PC-3 (cell line): ENCODE measurements around the gene DCAF7. TPM values are rescaled to one million over a fixed set of nuclear protein-coding genes. Genes with fewer than 3 reads are reported as not detected.

Experiments
- ATAC-seq: fragments of 200-7000 bp; cut with Tn5 transposase; 2 replicates; pipeline ENCODE4 v1.9.1; 2020; ENCODE audit warnings: mild to moderate bottlenecking, moderate library complexity
- BruUV-seq: library from RNA; stranded (reverse); fragments of 400-500 nt; replicated peaks from 2 replicates; lab custom pipeline; 2021; lab: Mats Ljungman, UMichigan
- CTCF ChIA-PET: fragments of 300-600 bp; sonication (Branson Sonifier 250); formaldehyde crosslinking; loops from one replicate; lab custom pipeline; 2022; ENCODE audit warnings: antibody characterized with exemption; lab: Charles Lee
- POLR2A ChIA-PET: fragments of 300-600 bp; sonication (Branson Sonifier 250); formaldehyde crosslinking; loops from one replicate; lab custom pipeline; 2022; ENCODE audit warnings: antibody characterized with exemption; ENCODE audit not compliant: unreplicated experiment; lab: Charles Lee
- DNase-seq: peaks from one replicate; pipeline ENCODE4 v3.0.0-alpha.2; 2015
- H2AFZ ChIP-seq: fragments of 300-600 bp; sonication (generic); 2 replicates; pipeline ENCODE4 v1.6.0; 2016; ENCODE audit warnings: antibody characterized with exemption, low read length
- H3F3A ChIP-seq: fragments of 300-600 bp; sonication (generic); one replicate; pipeline ENCODE4 v1.6.0; 2017; ENCODE audit warnings: antibody characterized with exemption, low read length, control low read depth, mild to moderate bottlenecking; ENCODE audit not compliant: unreplicated experiment
- H3K27ac ChIP-seq: fragments of 300-600 bp; sonication (generic); 2 replicates; pipeline ENCODE4 v1.5.1; 2016; ENCODE audit warnings: mild to moderate bottlenecking, low read length
- H3K27me3 ChIP-seq: fragments of 300-600 bp; sonication (generic); 2 replicates; pipeline ENCODE4 v1.6.1; 2016; ENCODE audit warnings: low read length, mixed read lengths
- H3K36me3 ChIP-seq: fragments of 300-600 bp; sonication (generic); 2 replicates; pipeline ENCODE4 v1.6.1; 2016; ENCODE audit warnings: low read depth, mixed run types, low read length, mixed read lengths
- H3K4me1 ChIP-seq: fragments of 300-600 bp; sonication (generic); 2 replicates; pipeline ENCODE4 v1.5.1; 2016; ENCODE audit warnings: low read length; ENCODE audit not compliant: insufficient read depth
- H3K4me2 ChIP-seq: fragments of 300-600 bp; sonication (generic); 2 replicates; pipeline ENCODE4 v1.6.0; 2016; ENCODE audit warnings: low read length
- H3K4me3 ChIP-seq: fragments of 300-600 bp; sonication (generic); 2 replicates; pipeline ENCODE4 v1.5.1; 2016; ENCODE audit warnings: mild to moderate bottlenecking, low read length, mixed read lengths
- H3K79me2 ChIP-seq: fragments of 300-600 bp; sonication (generic); 2 replicates; pipeline ENCODE4 v1.6.1; 2017; ENCODE audit warnings: low read length, mixed read lengths
- H3K9ac ChIP-seq: fragments of 300-600 bp; sonication (generic); 2 replicates; pipeline ENCODE4 v1.6.0; 2016; ENCODE audit warnings: mild to moderate bottlenecking, low read length
- H3K9me2 ChIP-seq: fragments of 300-600 bp; sonication (generic); replicated peaks from 2 replicates; pipeline ENCODE4 v1.6.1; 2016; ENCODE audit warnings: mixed run types, low read length, mixed read lengths
- H3K9me3 ChIP-seq: fragments of 300-600 bp; sonication (generic); 2 replicates; pipeline ENCODE4 v1.6.1; 2016; ENCODE audit warnings: low read length, mixed read lengths
- H4K20me1 ChIP-seq: fragments of 300-600 bp; sonication (generic); 2 replicates; pipeline ENCODE4 v1.6.1; 2016; ENCODE audit warnings: low read length, mixed read lengths
- EZH2 ChIP-seq: fragments of 300-600 bp; sonication (generic); IDR thresholded peaks from one replicate; pipeline ENCODE4 v1.6.1; 2017; ENCODE audit warnings: antibody characterized with exemption, mild to moderate bottlenecking, low read length; ENCODE audit not compliant: unreplicated experiment
- EZH2phosphoT487 ChIP-seq: fragments of 300-600 bp; sonication (generic); IDR thresholded peaks from 2 replicates; pipeline ENCODE4 v1.6.1; 2018; ENCODE audit warnings: mild to moderate bottlenecking, antibody characterized with exemption, low read length, borderline replicate concordance
- intact Hi-C: fragments of 100-400 bp; cut with micrococcal nuclease; formaldehyde crosslinking; loops from 2 replicates; pipeline ENCODE4 v1.9.0; 2023
- total RNA-seq: library from RNA; depleted of rRNA; stranded (reverse); fragments of >200 nt; gene quantifications from 2 replicates; pipeline ENCODE4 v1.2.3, GENCODE V29; 2014
- TF ChIP-seq, protein P1 (sequence below): fragments of 300-600 bp; sonication (generic); conservative IDR thresholded peaks from 2 replicates; pipeline ENCODE4 v1.5.1; 2017; ENCODE audit warnings: antibody characterized with exemption, low read depth, mild to moderate bottlenecking, low read length

The DCAF7 gene
- total RNA-seq, 1 experiment from 2014 or later, result 46.5 TPM

DNA sequence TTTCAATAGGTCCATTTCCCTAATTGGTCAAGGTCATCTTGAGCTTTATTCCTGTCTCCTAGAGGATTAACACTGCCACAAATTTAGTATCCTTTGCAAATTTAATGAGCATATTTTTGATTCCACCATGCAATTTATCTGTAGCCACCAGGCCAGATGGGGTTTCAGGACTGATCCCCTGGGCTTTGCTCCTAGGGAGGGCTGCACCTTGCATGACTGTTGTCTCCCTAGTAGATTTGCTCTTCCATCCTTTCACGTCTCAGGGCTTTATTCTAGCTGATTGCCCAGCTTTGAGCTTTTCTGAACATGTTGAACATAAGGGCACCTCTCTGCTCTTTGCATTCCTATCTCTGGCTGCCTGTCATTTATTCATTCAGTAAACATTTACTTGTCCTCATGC lies 34.9 kb upstream of the DCAF7 start:
- Histone ChIP-seq H3K79me2 (no peaks in the 10 kb centered on the region), H3K9me3 (no peaks in the 10 kb centered on the region), H4K20me1 (no peaks in the 10 kb centered on the region), H3K9ac (no peak overlapping the region), H3K4me2 (no peak overlapping the region), H3K4me1 (peaks cover 14% of the 10 kb centered on the region), H3K36me3 (no peaks in the 10 kb centered on the region), H3K27me3 (no peaks in the 10 kb centered on the region), H3K9me2 (no peaks in the 10 kb centered on the region), H2AFZ (no peak overlapping the region), H3K4me3 (no peak overlapping the region), H3K27ac (no peak overlapping the region), H3F3A (no peaks in the 10 kb centered on the region)
- CTCF ChIA-PET, result no interaction called here
- TF ChIP-seq, protein P1, sequence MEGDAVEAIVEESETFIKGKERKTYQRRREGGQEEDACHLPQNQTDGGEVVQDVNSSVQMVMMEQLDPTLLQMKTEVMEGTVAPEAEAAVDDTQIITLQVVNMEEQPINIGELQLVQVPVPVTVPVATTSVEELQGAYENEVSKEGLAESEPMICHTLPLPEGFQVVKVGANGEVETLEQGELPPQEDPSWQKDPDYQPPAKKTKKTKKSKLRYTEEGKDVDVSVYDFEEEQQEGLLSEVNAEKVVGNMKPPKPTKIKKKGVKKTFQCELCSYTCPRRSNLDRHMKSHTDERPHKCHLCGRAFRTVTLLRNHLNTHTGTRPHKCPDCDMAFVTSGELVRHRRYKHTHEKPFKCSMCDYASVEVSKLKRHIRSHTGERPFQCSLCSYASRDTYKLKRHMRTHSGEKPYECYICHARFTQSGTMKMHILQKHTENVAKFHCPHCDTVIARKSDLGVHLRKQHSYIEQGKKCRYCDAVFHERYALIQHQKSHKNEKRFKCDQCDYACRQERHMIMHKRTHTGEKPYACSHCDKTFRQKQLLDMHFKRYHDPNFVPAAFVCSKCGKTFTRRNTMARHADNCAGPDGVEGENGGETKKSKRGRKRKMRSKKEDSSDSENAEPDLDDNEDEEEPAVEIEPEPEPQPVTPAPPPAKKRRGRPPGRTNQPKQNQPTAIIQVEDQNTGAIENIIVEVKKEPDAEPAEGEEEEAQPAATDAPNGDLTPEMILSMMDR, result no peak
- TF ChIP-seq EZH2phosphoT487 (no peak), EZH2 (no peak)
- DNase-seq (no peak), ATAC-seq (no peak)
- intact Hi-C loops, result no loop called here
- POLR2A ChIA-PET, result no interaction called here
- BruUV-seq, result no TSS peak

DNA sequence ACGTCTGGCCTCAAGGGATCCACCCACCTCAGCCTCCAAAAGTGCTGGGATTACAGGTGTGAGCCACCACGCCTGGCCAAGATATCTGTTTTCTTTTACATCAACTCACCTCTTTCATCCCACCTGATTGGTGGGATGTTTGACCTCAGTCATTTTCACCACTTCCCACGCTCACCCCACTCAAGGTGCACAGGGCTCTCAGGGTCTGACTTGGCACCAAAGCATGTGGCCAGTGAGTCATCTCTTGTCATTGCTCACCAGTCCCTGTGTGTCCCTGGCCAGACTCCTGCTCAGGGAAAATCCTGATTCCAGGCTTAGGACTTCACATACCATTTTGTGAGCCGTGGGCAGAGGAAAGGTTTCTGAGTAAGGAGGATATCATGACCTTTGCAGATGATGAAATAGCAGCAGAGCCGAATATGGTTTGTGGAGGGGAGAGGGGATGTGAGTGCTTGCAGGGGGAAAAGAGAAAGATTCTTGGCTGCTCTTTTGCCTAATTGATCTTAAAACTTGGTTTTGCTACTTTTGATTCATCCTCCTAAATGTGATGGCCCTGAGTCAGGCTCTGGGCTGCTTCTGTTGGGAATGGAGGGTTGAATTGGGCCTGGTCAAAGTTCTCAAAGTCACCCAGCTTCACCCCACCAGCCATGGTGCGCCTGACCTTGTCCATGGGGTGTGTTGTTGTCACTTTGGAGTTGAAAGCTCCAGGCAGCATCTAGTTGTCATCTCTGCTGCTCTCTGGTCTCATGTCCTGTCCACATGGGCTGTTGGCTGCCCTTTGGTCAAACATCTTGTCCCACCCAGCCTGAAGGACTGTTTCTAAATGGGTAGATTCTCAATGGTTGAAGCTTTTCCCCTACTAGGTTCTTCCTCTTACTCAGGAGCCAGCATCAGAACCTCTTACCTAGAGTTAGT lies 33.1 kb upstream of the DCAF7 start:
- Histone ChIP-seq H3K9ac (no peak overlapping the region), H3K36me3 (no peaks in the 10 kb centered on the region), H3K9me3 (no peaks in the 10 kb centered on the region), H3F3A (no peaks in the 10 kb centered on the region), H4K20me1 (no peaks in the 10 kb centered on the region), H2AFZ (no peak overlapping the region), H3K4me1 (peaks cover 14% of the 10 kb centered on the region), H3K4me2 (peak overlapping the region; percentile 14), H3K4me3 (no peak overlapping the region), H3K9me2 (no peaks in the 10 kb centered on the region), H3K27ac (peak overlapping the region; percentile 25), H3K27me3 (no peaks in the 10 kb centered on the region), H3K79me2 (no peaks in the 10 kb centered on the region)
- ChIA-PET CTCF (no interaction called here), POLR2A (no interaction called here)
- DNase-seq, result peak; percentile 89
- intact Hi-C loops, result no loop called here
- TF ChIP-seq EZH2phosphoT487, result no peak
- TF ChIP-seq EZH2, result no peak
- BruUV-seq, result no TSS peak
- ATAC-seq, result peak; percentile 75

DNA sequence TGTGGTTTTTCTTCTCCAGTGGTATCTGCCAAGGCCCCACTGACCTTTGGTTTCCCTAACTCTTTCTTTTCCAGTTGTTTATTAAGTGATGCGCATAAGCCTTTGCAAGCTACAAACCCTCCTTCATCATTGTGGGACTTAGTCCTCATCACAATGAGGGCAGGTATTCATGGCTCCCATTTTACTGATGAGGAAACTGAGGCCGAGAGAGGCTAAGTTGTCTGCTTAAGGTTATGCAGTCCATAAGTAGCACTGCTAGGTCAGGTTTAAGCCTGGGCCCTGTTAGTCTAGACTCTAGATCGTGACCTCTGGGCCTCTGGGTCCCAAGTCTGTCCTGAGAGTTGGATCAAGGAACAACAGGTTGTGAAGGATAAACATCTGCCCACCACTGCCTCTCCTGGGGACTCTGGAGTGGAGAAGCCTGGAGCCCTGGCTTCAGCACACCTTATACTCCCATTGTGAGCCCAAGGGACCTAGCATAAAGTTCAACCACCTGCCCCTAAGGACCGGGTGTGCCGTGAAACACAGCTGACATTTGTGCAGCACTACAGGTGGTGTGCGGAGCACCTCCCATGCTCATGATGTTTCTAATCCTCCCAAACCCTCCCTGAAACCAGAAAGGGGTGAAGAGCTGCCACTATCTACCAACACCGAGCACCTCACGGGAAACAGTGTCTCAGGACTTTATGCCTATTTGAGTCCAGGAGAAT lies 32.3 kb upstream of the DCAF7 start:
- BruUV-seq, result no TSS peak
- H3K4me1 ChIP-seq, result peaks cover 14% of the 10 kb centered on the region
- intact Hi-C loops, result no loop called here
- H3K4me2 ChIP-seq, result no peak overlapping the region; the same call in 1 of the 2 replicates
- H3K79me2 ChIP-seq, result no peaks in the 10 kb centered on the region
- H3F3A ChIP-seq, result no peaks in the 10 kb centered on the region
- H3K9me3 ChIP-seq, result no peaks in the 10 kb centered on the region
- POLR2A ChIA-PET, result no interaction called here
- no peak for DNase-seq
- no peak for TF ChIP-seq EZH2
- TF ChIP-seq, protein P1, result no peak
- no peak for TF ChIP-seq EZH2phosphoT487
- no peaks in the 10 kb centered on the region for H3K36me3 ChIP-seq
- no peaks in the 10 kb centered on the region for H3K9me2 ChIP-seq
- peak overlapping the region; percentile 25; the same call in 1 of the 2 replicates for H3K27ac ChIP-seq
- no peaks in the 10 kb centered on the region for H4K20me1 ChIP-seq
- no peak for ATAC-seq
- CTCF ChIA-PET, result no interaction called here
- H3K27me3 ChIP-seq, result no peaks in the 10 kb centered on the region
- H3K4me3 ChIP-seq, result no peak overlapping the region
- no peak overlapping the region for H2AFZ ChIP-seq
- H3K9ac ChIP-seq, result no peak overlapping the region
